ENCODE results near the gene COL9A3. TPM values are rescaled to one million over a fixed set of nuclear protein-coding genes. Genes with fewer than 3 reads are reported as not detected.
"Not testable (repeated sequence)": the region's sequence is repeated elsewhere in the genome, so short reads cannot be mapped to it uniquely, and the experiment has no call there.

Gene COL9A3
- total RNA-seq, 2 experiments from 2014 or later: not detected

DNA sequence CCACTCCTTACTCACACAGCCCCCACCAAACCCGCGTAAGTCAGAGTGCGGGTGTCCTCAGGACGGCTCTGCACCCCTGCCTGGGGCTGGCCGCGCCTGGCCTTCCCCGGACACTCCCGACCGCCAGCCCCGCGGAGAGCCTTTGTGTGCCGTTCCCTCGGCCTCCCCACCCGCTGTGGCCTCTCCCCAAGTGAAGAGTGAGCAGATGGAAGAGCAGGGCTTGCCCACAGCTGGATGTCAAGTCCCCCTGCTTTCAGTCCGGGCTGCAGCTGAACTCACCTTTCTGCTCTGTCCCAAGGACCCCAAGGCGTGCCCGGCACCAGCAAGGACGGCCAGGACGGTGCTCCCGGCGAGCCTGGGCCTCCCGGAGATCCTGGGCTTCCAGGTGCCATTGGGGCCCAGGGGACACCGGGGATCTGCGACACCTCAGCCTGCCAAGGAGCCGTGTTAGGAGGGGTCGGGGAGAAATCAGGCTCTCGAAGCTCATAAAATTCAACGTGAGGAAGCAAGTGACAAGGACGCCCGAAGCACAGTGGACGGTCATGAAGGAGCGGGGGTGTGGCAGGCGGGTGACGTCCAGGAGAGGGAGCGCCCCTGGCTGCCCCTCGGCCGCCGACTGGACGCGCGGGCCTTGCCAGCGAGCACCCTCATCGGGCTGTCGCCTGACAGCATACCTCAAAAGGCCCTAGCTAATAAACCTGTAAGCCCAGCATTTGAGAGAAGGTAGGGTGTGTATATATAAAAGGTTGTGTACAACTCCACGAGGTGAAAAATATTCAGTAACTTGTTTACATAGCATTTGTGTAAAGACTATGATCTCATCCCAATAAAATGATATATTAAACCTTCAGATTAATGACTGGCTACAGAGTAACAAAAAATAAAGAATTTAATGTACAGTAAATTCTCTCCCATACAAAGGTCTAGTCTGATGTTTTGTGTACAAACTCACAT lies 23.7 kb downstream of the COL9A3 start:
- Mint-ChIP-seq H3K36me3 (ENCODE audit: low read depth) (peaks cover 2% of the 10 kb centered on the region), H3K4me1 (ENCODE audit: low read depth) (no peaks in the 10 kb centered on the region), H3K4me3 (no peak overlapping the region), H3K27ac (no peak overlapping the region), H3K9me3 (no peaks in the 10 kb centered on the region), H3K27me3 (ENCODE audit: low read depth) (no peaks in the 10 kb centered on the region)
- intact Hi-C loops (cut with micrococcal nuclease): no loop called here
- DNase-seq: no peak
- CTCF ChIA-PET: no interaction called here

DNA sequence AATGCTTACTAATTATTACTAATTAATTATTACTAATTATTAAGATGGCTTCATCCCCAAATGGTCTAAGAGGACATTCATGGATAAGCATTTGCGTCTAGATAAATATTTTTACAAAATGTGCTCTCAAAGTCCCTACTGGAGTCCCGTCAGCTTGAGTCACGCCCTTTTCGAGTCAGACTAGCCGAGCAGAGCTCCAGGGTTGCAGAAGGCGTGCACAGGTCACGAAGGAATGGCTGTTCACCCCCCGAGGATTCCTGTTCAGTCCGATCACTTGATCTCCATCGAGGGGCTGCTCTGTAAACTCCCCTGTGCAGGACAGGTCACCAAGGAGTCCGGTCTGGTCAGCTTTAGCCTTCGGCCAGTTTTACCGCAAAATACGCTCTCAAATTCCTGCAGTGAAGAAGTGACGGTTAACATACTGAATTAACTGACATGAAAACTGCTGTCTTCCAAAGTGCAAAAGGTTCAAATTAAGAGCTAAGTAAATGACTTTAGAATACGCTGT lies 24.9 kb downstream of the COL9A3 start:
- H3K4me3 Mint-ChIP-seq: no peak overlapping the region
- H3K27me3 Mint-ChIP-seq (ENCODE audit: low read depth): no peaks in the 10 kb centered on the region
- no peaks in the 10 kb centered on the region for H3K4me1 Mint-ChIP-seq (ENCODE audit: low read depth)
- no peak overlapping the region for H3K27ac Mint-ChIP-seq
- H3K36me3 Mint-ChIP-seq (ENCODE audit: low read depth): peaks cover 4% of the 10 kb centered on the region
- CTCF ChIA-PET: no interaction called here
- no peak for DNase-seq
- H3K9me3 Mint-ChIP-seq: no peaks in the 10 kb centered on the region
- intact Hi-C loops (cut with micrococcal nuclease): no loop called here

DNA sequence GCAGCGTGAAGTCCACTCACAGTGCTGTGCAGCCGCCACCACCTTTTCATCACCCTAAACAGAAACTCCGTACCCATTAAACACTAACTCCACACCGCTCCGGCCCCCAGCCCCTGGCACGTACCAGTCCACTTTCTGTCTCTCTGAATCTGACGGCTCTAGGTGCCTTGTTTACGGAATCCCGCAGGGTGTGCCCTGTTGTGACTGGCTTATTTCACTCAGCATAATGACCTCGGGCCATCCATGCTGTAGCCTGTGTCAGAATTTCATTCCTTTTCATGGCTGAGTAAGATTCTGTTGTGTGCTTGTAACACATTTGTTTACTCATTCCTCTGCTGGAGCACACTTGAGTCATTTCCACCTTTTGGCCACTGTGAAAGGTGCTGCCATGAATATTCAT lies 26.8 kb downstream of the COL9A3 start:
- no peak overlapping the region for H3K4me3 Mint-ChIP-seq
- H3K36me3 Mint-ChIP-seq (ENCODE audit: low read depth): peaks cover 4% of the 10 kb centered on the region
- H3K27ac Mint-ChIP-seq: peak overlapping the region; percentile 31
- intact Hi-C loops (cut with micrococcal nuclease): no loop called here
- H3K4me1 Mint-ChIP-seq (ENCODE audit: low read depth): no peaks in the 10 kb centered on the region
- no peaks in the 10 kb centered on the region for H3K9me3 Mint-ChIP-seq
- DNase-seq: no peak
- no peaks in the 10 kb centered on the region for H3K27me3 Mint-ChIP-seq (ENCODE audit: low read depth)
- CTCF ChIA-PET: no interaction called here

DNA sequence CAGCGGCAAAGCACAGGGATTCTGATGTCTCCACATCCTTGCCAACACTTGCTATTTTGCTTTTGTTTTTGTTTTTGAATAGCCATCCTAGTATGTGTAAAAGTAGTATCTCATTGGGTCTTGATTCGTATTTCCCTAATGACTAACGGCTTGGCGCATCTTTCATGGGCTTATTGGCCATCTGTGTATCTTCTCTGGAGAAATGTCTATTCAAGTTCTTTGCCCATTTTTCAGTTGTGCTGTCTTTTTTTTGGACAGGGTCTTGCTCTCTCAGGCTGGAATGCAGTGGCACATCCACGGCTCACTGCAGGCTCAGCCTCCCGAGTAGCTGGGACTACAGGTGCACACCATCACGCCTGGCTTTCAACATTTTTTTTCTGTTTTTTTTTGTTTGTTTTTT lies 27.3 kb downstream of the COL9A3 start:
- no peak overlapping the region for H3K4me3 Mint-ChIP-seq
- H3K9me3 Mint-ChIP-seq: no peaks in the 10 kb centered on the region
- intact Hi-C loops (cut with micrococcal nuclease): no loop called here
- no peaks in the 10 kb centered on the region for H3K27me3 Mint-ChIP-seq (ENCODE audit: low read depth)
- DNase-seq: no peak
- peaks cover 4% of the 10 kb centered on the region for H3K36me3 Mint-ChIP-seq (ENCODE audit: low read depth)
- no peak overlapping the region for H3K27ac Mint-ChIP-seq
- CTCF ChIA-PET: no interaction called here
- H3K4me1 Mint-ChIP-seq (ENCODE audit: low read depth): no peaks in the 10 kb centered on the region

DNA sequence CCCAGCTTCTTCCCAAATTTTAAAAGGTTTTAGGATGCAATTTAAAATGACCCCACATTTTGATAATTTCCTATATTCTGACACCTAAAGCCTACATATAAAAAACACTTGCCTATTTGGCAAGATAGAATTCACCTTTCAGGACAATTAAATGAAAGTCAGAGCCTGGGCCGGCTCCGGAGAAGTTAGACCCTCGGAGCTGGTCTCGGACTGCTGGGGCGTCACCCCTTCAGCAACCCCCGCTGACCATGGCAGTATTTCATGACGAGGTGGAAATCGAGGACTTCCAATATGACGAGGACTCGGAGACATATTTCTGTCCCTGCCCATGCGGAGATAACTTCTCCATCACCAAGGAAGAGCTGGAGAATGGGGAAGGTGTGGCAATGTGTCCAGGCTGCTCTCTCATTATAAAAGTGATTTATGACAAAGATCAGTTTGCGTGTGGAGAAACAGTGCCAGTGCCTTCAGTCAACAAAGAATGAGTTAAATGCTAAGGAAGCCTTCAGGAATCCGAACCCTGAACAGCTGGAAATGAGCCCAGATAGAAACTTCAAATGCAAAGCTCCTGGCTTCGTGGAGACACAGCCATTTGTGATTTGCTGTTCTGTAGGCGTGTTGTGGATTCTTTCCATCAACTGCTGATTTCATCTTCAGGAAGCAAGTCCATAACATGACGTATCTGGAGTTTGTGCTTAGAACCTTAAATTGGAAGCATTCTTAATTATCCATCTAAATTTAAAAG lies 28.7 kb downstream of the COL9A3 start:
- H3K27me3 Mint-ChIP-seq (ENCODE audit: low read depth): no peaks in the 10 kb centered on the region
- DNase-seq: no peak
- no peak overlapping the region for H3K4me3 Mint-ChIP-seq
- CTCF ChIA-PET: interaction anchor here (0.6 to 1.2 kb wide), 3 partner anchors 11 to 185 kb away, joined by 3 to 5 read pairs (median 3); no protein-coding TSS in a partner anchor
- intact Hi-C loops (cut with micrococcal nuclease): no loop called here
- no peaks in the 10 kb centered on the region for H3K9me3 Mint-ChIP-seq
- H3K36me3 Mint-ChIP-seq (ENCODE audit: low read depth): peaks cover 9% of the 10 kb centered on the region
- H3K4me1 Mint-ChIP-seq (ENCODE audit: low read depth): no peaks in the 10 kb centered on the region
- no peak overlapping the region for H3K27ac Mint-ChIP-seq

DNA sequence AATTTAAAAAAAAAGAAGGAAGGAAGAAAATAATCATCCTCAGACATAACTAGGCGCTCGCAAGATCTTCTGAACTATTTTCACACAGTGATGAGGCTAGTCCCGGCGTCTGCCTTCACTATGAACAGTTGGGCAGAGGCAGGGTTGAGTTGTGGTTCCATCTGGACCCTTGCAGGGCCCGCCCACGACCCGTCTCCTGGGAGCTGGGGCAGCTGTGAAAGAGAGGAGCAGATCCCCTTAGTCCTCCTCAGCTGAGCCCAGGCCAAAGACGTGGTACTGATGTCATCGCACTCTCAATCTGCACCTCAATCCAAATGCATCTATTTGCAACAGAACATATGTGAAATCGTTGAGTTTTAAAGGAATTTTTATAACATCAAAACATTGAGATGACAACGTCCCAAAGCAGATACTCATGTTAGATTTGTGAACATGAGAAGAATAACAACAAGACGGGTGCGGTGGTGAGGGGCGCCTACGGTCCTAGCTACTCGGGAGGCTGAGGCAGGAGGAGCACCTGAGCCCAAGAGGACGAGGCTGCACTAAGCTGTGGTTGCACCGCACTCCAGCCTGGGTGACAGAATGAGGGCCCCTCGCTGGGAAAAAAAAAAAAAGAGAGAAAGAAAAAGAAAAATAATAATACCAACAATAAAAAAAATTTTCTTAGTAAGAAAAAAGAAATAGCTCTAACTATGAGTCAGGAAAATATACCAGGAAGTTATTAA lies 29.5 kb downstream of the COL9A3 start:
- no peak for DNase-seq
- Mint-ChIP-seq H3K27ac (no peak overlapping the region), H3K9me3 (no peaks in the 10 kb centered on the region), H3K4me3 (no peak overlapping the region), H3K36me3 (ENCODE audit: low read depth) (peaks cover 11% of the 10 kb centered on the region), H3K4me1 (ENCODE audit: low read depth) (no peaks in the 10 kb centered on the region), H3K27me3 (ENCODE audit: low read depth) (no peaks in the 10 kb centered on the region)
- CTCF ChIA-PET: interaction anchor here (0.6 to 1.6 kb wide), 5 partner anchors 11 to 184 kb away, joined by 3 to 6 read pairs (median 5); no protein-coding TSS in a partner anchor
- intact Hi-C loops (cut with micrococcal nuclease): no loop called here

DNA sequence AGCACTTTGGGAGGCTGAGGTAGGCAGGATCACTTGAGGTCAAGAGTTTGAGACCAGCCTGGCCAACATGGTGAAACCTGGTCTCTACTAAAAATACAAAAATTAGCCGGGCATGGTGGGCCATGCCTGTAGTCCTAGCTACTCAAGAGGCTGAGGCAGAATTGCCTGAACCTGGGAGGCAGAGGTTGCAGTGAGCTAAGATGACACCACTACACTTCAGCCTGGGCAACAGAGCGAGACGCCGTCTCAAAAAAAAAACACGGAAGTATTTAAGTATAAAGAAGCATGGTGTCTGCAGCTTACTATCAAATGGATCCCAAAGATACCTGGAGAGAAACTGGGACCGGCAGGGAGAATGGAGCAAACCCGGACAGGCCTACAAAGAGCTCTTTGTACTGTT lies 32.1 kb downstream of the COL9A3 start:
- H3K27ac Mint-ChIP-seq; H3K9me3 Mint-ChIP-seq; DNase-seq; H3K27me3 Mint-ChIP-seq (ENCODE audit: low read depth); intact Hi-C loops (cut with micrococcal nuclease); H3K4me3 Mint-ChIP-seq; H3K4me1 Mint-ChIP-seq (ENCODE audit: low read depth): not testable (repeated sequence)
- peaks cover 19% of the 10 kb centered on the region for H3K36me3 Mint-ChIP-seq (ENCODE audit: low read depth)
- CTCF ChIA-PET: interaction anchor here (0.7 kb wide), 1 partner anchor 458 kb away, joined by 4 read pairs; no protein-coding TSS in a partner anchor

DNA sequence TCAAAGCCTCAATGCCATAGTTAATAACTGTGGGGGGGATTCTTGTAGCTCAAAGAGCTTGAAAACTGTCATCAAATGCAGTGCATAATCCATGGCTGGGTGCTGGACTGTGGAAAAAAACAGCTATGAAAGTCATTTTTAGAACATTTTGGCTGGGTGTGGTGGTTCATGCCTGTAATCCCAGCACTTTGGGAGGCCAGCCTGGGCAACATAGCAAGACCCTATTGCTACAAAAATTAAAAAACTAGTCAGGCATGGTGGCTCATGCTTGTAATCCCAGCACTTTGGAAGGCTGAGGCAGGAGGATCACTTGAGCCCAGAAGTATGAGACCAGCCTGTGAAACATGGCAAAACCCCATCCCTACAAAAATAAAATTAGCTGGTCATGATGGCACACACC lies 32.6 kb downstream of the COL9A3 start:
- Mint-ChIP-seq H3K9me3 (no peaks in the 10 kb centered on the region), H3K4me1 (ENCODE audit: low read depth) (no peaks in the 10 kb centered on the region), H3K4me3 (no peak overlapping the region), H3K27me3 (ENCODE audit: low read depth) (no peaks in the 10 kb centered on the region), H3K27ac (no peak overlapping the region), H3K36me3 (ENCODE audit: low read depth) (peaks cover 19% of the 10 kb centered on the region)
- DNase-seq: no peak
- intact Hi-C loops (cut with micrococcal nuclease): no loop called here
- CTCF ChIA-PET: interaction anchor here (0.7 kb wide), 1 partner anchor 458 kb away, joined by 4 read pairs; no protein-coding TSS in a partner anchor

DNA sequence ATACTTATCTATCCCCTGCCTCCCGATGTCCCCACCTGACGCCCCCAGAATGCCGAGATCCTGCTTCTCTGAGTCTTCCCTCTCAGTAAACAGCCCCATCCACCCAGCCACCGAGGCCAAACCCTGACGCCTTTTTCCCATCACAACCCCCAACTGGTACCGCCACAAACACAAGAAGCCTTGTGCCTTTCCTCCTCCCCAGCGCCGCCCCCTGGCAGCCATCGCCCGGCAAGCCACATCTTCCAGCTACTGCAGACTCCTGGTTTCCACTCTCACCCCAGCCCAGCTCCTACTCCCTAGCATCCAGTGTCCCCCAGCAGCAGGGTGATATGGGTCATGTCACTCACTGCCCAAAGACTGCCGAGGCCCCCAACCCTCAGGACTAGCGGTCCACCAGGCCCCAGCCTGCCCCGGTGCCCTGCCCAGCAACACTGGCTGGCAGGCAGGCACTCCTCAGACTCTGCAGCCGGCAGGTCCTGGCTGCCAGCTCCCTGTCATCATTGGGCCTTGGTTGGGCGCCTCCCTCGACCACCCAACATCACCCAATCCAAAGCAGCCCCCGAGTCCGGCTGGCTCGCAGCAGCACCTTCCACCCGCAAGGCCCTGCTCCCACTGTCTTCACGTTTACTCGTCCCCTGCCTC lies 33.6 kb downstream of the COL9A3 start:
- H3K27ac Mint-ChIP-seq: no peak overlapping the region
- no peaks in the 10 kb centered on the region for H3K4me1 Mint-ChIP-seq (ENCODE audit: low read depth)
- intact Hi-C loops (cut with micrococcal nuclease): no loop called here
- H3K36me3 Mint-ChIP-seq (ENCODE audit: low read depth): peaks cover 17% of the 10 kb centered on the region
- no peaks in the 10 kb centered on the region for H3K27me3 Mint-ChIP-seq (ENCODE audit: low read depth)
- DNase-seq: no peak
- H3K9me3 Mint-ChIP-seq: no peaks in the 10 kb centered on the region
- no peak overlapping the region for H3K4me3 Mint-ChIP-seq
- CTCF ChIA-PET: interaction anchor here (0.6 kb wide), 1 partner anchor 322 kb away, joined by 5 read pairs; no protein-coding TSS in a partner anchor

DNA sequence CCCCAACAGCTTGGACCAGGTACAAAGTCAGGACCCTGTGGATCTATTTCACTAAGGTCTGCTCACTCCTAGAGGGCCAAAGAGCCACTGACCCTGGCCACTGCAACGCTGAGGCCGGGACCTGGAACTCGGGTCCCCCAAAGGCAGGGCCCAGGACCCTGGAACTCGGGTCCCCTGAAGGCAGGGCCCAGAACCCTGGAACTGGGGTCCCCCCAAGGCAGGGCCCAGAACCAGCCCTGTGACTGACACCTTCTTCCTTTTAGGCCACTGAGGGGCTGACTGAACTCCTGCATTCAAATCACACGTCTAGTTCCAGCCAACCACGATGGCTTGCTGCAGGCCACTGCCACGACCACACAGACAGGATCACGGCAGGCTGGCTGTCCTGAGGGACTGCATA lies 35.3 kb downstream of the COL9A3 start:
- no peaks in the 10 kb centered on the region for H3K4me1 Mint-ChIP-seq (ENCODE audit: low read depth)
- H3K4me3 Mint-ChIP-seq: no peak overlapping the region
- CTCF ChIA-PET: interaction anchor here (0.6 kb wide), 1 partner anchor 50 kb away, joined by 5 read pairs; no protein-coding TSS in a partner anchor
- H3K27me3 Mint-ChIP-seq (ENCODE audit: low read depth): no peaks in the 10 kb centered on the region
- peaks cover 19% of the 10 kb centered on the region for H3K36me3 Mint-ChIP-seq (ENCODE audit: low read depth)
- H3K27ac Mint-ChIP-seq: no peak overlapping the region
- no peaks in the 10 kb centered on the region for H3K9me3 Mint-ChIP-seq
- no peak for DNase-seq
- intact Hi-C loops (cut with micrococcal nuclease): no loop called here

DNA sequence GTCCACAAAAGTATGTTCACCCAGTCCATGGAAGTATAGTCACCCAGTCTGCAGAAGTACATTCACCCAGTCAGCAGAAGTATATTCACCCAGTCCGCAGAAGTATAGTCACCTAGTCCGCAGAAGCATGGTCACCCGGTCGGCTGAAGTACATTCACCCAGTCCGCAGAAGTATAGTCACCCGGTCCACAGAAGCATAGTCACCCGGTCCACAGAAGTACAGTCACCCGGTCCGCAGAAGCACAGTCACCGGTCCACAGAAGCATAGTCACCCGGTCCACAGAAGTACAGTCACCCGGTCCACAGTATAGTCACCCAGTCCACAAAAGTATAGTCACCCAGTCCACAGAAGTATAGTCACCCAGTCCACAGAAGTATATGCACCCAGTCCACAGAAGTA lies 36.0 kb downstream of the COL9A3 start:
- H3K9me3 Mint-ChIP-seq: no peaks in the 10 kb centered on the region
- no peak overlapping the region for H3K4me3 Mint-ChIP-seq
- intact Hi-C loops (cut with micrococcal nuclease): no loop called here
- no peak overlapping the region for H3K27ac Mint-ChIP-seq
- CTCF ChIA-PET: no interaction called here
- H3K36me3 Mint-ChIP-seq (ENCODE audit: low read depth): peaks cover 22% of the 10 kb centered on the region
- no peaks in the 10 kb centered on the region for H3K4me1 Mint-ChIP-seq (ENCODE audit: low read depth)
- no peak for DNase-seq
- no peaks in the 10 kb centered on the region for H3K27me3 Mint-ChIP-seq (ENCODE audit: low read depth)
